ENCODE data around the gene DOCK8. TPM values are rescaled to one million over a fixed set of nuclear protein-coding genes. Genes with fewer than 3 reads are reported as not detected.
"Not testable (repeated sequence)": the region's sequence is repeated elsewhere in the genome, so short reads cannot be mapped to it uniquely, and the experiment has no call there.

DOCK8 gene
- total RNA-seq, 4 donors from 2014 or later = 9.0 to 17.9 (median 13.6) TPM

- no peak for TF ChIP-seq CTCF (IDR thresholded peaks at IDR 0.05)
- TF ChIP-seq EP300 (IDR thresholded peaks at IDR 0.05) = no peak
- TF ChIP-seq POLR2A (IDR thresholded peaks at IDR 0.05) = no peak
- Histone ChIP-seq H3K4me1 (peaks cover 0 to under 1% (median 0%) of the 10 kb centered on the region in 4 donors), H3K27me3 (no peaks in the 10 kb centered on the region), H3K36me3 (no peaks in the 10 kb centered on the region), H3K4me3 (no peak overlapping the region), H3K27ac (peak overlapping the region in 1 of 4 donors; percentile 11), H3K9me3 (no peaks in the 10 kb centered on the region)
- 82 to 83% methylated on average over 14 of the region's 14 CpGs for WGBS, 2 donors
- peak in 1 of 2 donors; percentile 25 for DNase-seq (ENCODE audit: low spot score in 2 of 2)
Observed at GRCh38 chr9:209143-209758, 5.4 kb upstream of the DOCK8 start.

- peaks cover 0 to 6% of the 10 kb centered on the region in 2 donors for H3K27me3 ChIP-seq
- no peaks in the 10 kb centered on the region for H3K36me3 ChIP-seq
- WGBS, 2 donors = 79 to 80% methylated on average over 7 of the region's 7 CpGs
- H3K4me3 ChIP-seq = no peak overlapping the region
- TF ChIP-seq POLR2A (IDR thresholded peaks at IDR 0.05) = no peak
- no peak for TF ChIP-seq EP300 (IDR thresholded peaks at IDR 0.05)
- H3K9me3 ChIP-seq = no peaks in the 10 kb centered on the region
- no peak for DNase-seq (ENCODE audit: low spot score in 2 of 2)
- peak overlapping the region in 3 of 4 donors; percentile 28 to 84 (median 56) for H3K27ac ChIP-seq
- H3K4me1 ChIP-seq = peaks cover 0 to 11% (median 0%) of the 10 kb centered on the region in 4 donors
Observed at GRCh38 chr9:211036-211435, 3.6 kb upstream of the DOCK8 start.

DNA sequence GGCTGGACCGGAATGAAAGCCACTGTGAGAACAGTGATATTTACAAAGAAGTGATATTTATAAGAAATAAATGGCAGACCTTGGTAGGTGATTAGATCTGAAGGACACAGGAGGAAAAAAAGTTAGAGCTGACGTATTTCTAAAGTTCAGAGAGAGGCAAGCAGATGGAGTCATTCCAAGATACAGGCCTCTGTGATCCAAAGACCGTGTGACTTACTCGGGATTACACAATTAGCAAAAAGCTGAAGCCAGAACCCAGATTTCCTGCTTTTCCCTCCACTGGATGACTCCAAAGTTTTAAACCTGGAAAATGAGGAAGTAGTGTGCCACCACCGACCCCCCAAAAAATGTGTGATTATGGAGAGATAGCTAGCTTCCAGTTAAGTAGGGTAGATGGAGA lies 3.1 kb upstream of the DOCK8 start:
- Histone ChIP-seq H3K36me3 (no peaks in the 10 kb centered on the region), H3K9me3 (no peaks in the 10 kb centered on the region), H3K27ac (peak overlapping the region in 3 of 4 donors; percentile 28 to 84 (median 56)), H3K4me3 (no peak overlapping the region), H3K27me3 (peaks cover 0 to 6% of the 10 kb centered on the region in 2 donors), H3K4me1 (peaks cover 0 to 11% (median 0%) of the 10 kb centered on the region in 4 donors)
- no peak for TF ChIP-seq CTCF (IDR thresholded peaks at IDR 0.05)
- no peak for TF ChIP-seq POLR2A (IDR thresholded peaks at IDR 0.05)
- peak in 1 of 2 donors; percentile 52 for TF ChIP-seq EP300 (IDR thresholded peaks at IDR 0.05)
- peak in 1 of 2 donors; percentile 46 for DNase-seq (ENCODE audit: low spot score in 2 of 2)
- 44 to 49% methylated on average over 5 of the region's 5 CpGs for WGBS, 2 donors

GRCh38 chr9:212297-212696 lies 2.4 kb upstream of the DOCK8 start:
- peak overlapping the region in 2 of 4 donors; percentile 56 to 80 for H3K27ac ChIP-seq
- no peaks in the 10 kb centered on the region for H3K9me3 ChIP-seq
- no peak overlapping the region for H3K4me3 ChIP-seq
- H3K4me1 ChIP-seq = peaks cover 0 to 11% (median 0%) of the 10 kb centered on the region in 4 donors
- no peak for TF ChIP-seq CTCF (IDR thresholded peaks at IDR 0.05)
- no peak for TF ChIP-seq POLR2A (IDR thresholded peaks at IDR 0.05)
- TF ChIP-seq EP300 (IDR thresholded peaks at IDR 0.05) = no peak
- peaks cover 0 to 6% of the 10 kb centered on the region in 2 donors for H3K27me3 ChIP-seq
- no peaks in the 10 kb centered on the region for H3K36me3 ChIP-seq
- WGBS, 2 donors = 68 to 71% methylated on average over 3 of the region's 3 CpGs
- peak in 1 of 2 donors; percentile 28 for DNase-seq (ENCODE audit: low spot score in 2 of 2)

GRCh38 chr9:213901-214300 lies 764 bp upstream of the DOCK8 start:
- peak overlapping the region in 2 of 4 donors; percentile 61 to 65 for H3K4me3 ChIP-seq
- peak overlapping the region in 1 of 4 donors; percentile 83 for H3K27ac ChIP-seq

DNA sequence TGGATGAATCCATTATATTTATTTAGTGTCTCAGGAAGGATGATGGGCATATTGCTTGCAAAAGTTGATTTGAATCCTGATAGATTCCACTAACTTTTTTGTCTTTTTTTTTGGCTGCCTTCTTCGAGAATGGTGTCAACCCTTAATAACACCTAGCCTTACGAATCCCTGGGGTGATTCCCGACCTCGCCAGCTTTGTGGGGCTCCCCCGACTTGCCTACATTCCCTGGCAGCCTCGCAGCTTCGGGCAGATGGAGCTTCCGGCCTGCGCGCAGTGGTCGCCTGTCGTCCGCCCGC lies 366 bp upstream of the DOCK8 start:
- Histone ChIP-seq H3K27ac (peak overlapping the region; percentile 41 to 83 (median 78)), H3K27me3 (peaks cover 0 to 6% of the 10 kb centered on the region in 2 donors), H3K36me3 (no peaks in the 10 kb centered on the region), H3K4me1 (peaks cover 0 to 11% (median 0%) of the 10 kb centered on the region in 4 donors), H3K4me3 (peak overlapping the region; percentile 38 to 65 (median 53)), H3K9me3 (no peaks in the 10 kb centered on the region)
- DNase-seq (ENCODE audit: low spot score in 2 of 2) = no peak
- TF ChIP-seq CTCF (IDR thresholded peaks at IDR 0.05) (no peak), POLR2A (IDR thresholded peaks at IDR 0.05) (no peak), EP300 (IDR thresholded peaks at IDR 0.05) (no peak)
- WGBS, 2 donors = 2 to 6% methylated on average over 14 of the region's 14 CpGs

More at GRCh38 chr9:213901-214300, 764 bp upstream of the DOCK8 start:
- not testable (repeated sequence) for H3K36me3 ChIP-seq; DNase-seq (ENCODE audit: low spot score in 2 of 2); H3K27me3 ChIP-seq; H3K9me3 ChIP-seq
- WGBS, 2 donors = 87 to 89% methylated on average over 24 of the region's 24 CpGs
- H3K4me1 ChIP-seq = peaks cover 0 to 11% (median 0%) of the 10 kb centered on the region in 4 donors
